Stomach (tissue), 4 donors: ENCODE data around the gene MAGEA11.

Experiments
- CTCF ChIP-seq, 7 experiments: fragments of 450-650 bp in 4 of 7; fragments of 200-600 bp in 3 of 7; sonication (generic) in 3 of 7; IDR thresholded peaks; one replicate each; pipeline ENCODE4 v1.5.1; 2016 to 2019; ENCODE audit warnings: antibody characterized with exemption in 7 of 7, control low read depth in 2 of 7, mild to moderate bottlenecking in 1 of 7
- POLR2A ChIP-seq, 4 donors: fragments of 450-650 bp; IDR thresholded peaks; one replicate each; pipeline ENCODE4 v1.6.1; 2016; ENCODE audit warnings: antibody characterized with exemption in 4 of 4, control low read depth in 2 of 4, mild to moderate bottlenecking in 1 of 4, moderate library complexity in 1 of 4

- TF ChIP-seq POLR2A (IDR thresholded peaks at IDR 0.05) (no peak), CTCF (IDR thresholded peaks at IDR 0.05) (no peak)
Observed at GRCh38 chrX:149712831-149713230, 971 bp downstream of the MAGEA11 start.
